Stimulated activated CD8-positive, alpha-beta memory T cell treated with anti-CD3 and anti-CD28 coated beads, Interleukin-15, amount 100 ng/mL, for 48 hours (primary cell): ENCODE measurements around the gene CTSW.
"Not testable (repeated sequence)": the region's sequence is repeated elsewhere in the genome, so short reads cannot be mapped to it uniquely, and the experiment has no call there.

Experiments used
- DNase-seq, 2 donors: peaks; one replicate each; pipeline ENCODE4 v3.0.0-alpha.2; 2020; ENCODE audit warnings: low read depth in 2 of 2

Gene CTSW

GRCh38 chr11:65885808-65886536 lies 6.3 kb downstream of the CTSW start:
- DNase-seq: no peak

GRCh38 chr11:65886826-65887722 lies 7.4 kb downstream of the CTSW start:
- DNase-seq: no peak

GRCh38 chr11:65887723-65888162 lies 8.1 kb downstream of the CTSW start:
- no peak for DNase-seq

- peak; percentile 95 to 96 for DNase-seq
Observed at GRCh38 chr11:65888163-65888814, 8.7 kb downstream of the CTSW start, which contains the start of gene FIBP. Gene FIBP, minus strand, starts transcription at chr11:65888471. Its CDS starts 53 bp downstream, at chr11:65888418.

GRCh38 chr11:65890324-65891218 lies 10.9 kb downstream of the CTSW start, which contains the start of gene CCDC85B:
Gene CCDC85B, plus strand, starts transcription at chr11:65890673. Its CDS starts 111 bp downstream, at chr11:65890784.
- peak; percentile 99 for DNase-seq

- no peak for DNase-seq
Observed at GRCh38 chr11:65891219-65892136, 11.8 kb downstream of the CTSW start.

GRCh38 chr11:65892137-65892540 lies 12.5 kb downstream of the CTSW start:
- not testable (repeated sequence) for DNase-seq

GRCh38 chr11:65892661-65893317 lies 13.2 kb downstream of the CTSW start:
- DNase-seq: no peak

GRCh38 chr11:65894034-65894591 lies 14.5 kb downstream of the CTSW start:
- DNase-seq: no peak

GRCh38 chr11:65895482-65895981 lies 15.9 kb downstream of the CTSW start:
- no peak for DNase-seq

GRCh38 chr11:65896034-65896999 lies 16.7 kb downstream of the CTSW start:
- no peak for DNase-seq

- no peak for DNase-seq
Observed at GRCh38 chr11:65897020-65897471, 17.4 kb downstream of the CTSW start.

GRCh38 chr11:65898656-65899355 lies 19.2 kb downstream of the CTSW start:
- no peak for DNase-seq

- DNase-seq: peak; percentile 74 to 78
Observed at GRCh38 chr11:65899356-65900124, 19.9 kb downstream of the CTSW start.

GRCh38 chr11:65900125-65900898 lies 20.7 kb downstream of the CTSW start, which contains the start of gene FOSL1:
Gene FOSL1, minus strand, starts transcription at chr11:65900388. Its CDS starts 49 bp downstream, at chr11:65900339.
- DNase-seq: peak; percentile 94 to 96
